EL (cell line): Measurements from ENCODE around the gene PARK7.

Experiments
- DNase-seq: peaks from one replicate; pipeline ENCODE4 v3.0.0-alpha.2; 2016

PARK7 gene

DNA sequence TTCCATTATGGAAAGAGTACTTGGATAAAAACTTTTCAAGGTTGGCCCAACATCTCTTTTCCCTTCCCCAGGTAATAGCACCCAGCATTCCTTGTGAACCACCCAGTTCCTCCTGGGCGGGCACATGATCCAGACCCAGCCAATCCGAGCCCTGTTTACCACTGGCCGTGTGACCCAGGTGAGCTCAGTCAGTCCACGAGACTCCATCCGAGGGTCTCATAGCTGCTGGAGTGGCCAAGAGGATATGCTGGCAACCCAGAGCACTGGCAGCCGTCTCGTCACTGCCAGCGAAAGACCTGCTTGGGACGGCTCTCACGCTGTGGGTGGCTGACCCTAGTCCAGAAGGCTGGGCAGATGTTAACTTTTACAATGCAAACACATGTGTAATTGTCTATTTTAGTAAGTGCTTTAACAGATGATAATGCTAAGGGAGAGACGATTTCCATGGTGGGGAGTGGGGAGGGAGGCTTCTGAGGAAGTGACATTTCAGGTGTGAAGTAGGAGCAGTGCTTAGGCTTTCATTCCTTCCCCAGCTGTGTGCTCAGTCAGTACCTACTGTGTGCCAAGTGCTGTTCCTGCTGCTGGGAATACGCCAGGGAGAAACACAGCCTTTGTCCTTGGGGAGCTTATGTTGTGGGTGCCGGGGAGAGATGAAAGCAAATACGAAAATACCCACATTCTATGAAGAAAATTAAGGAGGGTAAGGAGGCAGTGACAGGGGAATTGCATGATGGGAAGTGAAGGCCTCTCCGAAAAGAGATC, 24.5 kb downstream of the PARK7 start:
- DNase-seq = no peak

DNA sequence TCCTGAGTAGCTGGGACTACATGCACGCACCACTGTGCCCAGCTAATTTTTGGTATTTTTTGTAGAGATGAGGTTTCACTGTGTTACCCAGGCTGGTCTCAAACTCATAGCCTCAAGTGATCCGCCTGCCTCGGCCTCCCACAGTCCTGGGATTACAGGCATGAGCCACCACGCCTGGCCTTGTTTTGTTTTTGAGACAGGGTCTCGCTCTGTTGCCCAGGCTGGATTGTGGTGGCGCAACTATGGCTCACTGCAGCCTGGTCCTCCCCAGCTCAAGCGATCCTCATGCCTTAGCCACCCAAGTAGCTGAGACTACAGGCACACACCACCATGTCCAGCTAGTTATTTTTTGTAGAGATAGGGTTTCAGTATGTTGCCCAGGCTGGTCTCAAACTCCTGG, 26.0 kb downstream of the PARK7 start:
- DNase-seq = no peak

DNA sequence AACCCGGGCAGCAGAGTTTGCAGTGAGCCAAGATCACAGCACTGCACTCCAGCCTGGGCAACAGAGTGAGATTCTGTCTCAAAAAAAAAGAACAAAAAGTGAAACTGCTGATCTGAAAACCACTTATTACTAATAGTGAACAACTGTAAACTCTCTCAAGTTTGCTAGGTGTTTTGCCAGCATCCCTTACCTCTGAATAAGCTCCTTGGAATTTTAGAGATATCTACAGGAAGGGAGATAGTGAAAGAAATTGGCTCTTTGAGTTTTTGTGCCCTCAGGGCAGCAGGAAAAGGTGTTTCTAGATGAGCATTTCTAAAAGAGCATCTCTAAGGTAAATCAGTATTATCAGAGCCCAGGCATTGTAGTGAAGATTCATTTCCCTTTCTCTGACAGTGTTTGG, 27.1 kb downstream of the PARK7 start:
- DNase-seq = peak; percentile 46

DNA sequence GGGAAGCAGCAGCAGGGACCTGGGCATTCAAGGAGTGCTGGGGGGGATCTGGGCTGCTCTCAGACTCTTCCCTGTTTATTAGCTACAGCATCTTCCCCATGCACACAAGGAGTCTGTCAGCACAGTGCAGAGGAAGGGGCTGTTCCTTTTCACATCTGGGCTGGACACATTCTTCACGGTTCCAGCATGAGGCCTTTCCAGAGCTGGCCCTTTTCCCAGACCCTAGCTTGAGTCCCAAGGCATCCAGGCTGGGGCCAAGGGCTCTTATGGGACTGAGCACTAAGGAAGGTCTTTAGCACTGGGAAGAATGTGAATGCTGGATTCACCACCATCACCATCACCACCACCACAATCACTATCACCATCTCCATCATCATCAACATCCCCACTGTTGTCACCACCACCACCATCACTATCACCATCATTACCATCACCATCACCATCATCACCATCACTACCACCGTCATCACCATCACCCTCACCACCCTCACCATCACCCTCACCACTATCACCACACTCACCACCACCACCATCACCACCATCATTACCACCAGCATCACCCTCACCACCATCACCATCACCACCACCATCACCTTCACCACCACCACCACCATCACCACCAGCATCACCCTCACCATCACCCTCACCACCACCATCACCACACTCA, 28.4 kb downstream of the PARK7 start:
- peak; percentile 20 for DNase-seq

DNA sequence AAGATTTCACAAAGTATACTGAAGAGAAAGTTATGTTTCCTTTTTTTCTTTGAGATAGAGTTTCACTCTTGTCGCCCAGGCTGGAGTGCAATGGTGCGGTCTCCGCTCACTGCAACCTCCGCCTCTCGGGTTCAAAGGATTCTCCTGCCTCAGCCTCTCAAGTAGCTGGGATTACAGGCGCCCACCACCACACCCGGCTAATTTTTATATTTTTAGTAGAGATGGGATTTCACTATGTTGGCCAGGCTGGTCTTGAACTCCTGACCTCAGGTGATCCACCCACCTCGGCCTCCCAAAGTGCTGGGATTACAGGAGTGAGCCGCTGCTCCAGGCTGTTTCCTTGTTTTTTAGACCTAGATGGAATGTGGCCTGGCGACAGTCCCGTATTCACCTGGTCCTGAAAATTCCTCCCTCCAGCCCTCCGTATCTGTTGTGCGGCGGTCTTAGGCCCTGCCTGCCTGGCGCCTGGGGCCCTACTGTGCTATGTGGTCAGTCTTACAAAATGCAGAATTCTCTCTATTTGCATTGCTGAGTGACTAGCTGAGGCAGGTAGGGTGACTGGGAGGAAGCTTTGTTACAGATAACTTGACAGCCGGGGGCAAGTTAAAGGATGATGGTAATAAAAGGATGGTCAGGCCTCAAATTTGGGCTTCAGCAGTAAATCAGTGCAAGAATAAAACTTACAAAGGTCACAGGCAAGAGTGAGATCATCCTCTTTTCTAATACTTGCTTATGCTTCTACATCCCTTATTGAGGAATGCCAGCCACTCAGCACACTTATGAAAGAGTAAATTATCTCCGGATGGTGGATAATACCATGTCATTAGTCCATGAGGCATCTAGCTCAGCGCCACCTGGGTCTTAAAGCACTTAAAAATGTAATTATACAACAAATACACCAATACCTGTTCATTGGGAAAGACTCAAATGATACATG, 30.3 kb downstream of the PARK7 start:
- peak; percentile 29 for DNase-seq

DNA sequence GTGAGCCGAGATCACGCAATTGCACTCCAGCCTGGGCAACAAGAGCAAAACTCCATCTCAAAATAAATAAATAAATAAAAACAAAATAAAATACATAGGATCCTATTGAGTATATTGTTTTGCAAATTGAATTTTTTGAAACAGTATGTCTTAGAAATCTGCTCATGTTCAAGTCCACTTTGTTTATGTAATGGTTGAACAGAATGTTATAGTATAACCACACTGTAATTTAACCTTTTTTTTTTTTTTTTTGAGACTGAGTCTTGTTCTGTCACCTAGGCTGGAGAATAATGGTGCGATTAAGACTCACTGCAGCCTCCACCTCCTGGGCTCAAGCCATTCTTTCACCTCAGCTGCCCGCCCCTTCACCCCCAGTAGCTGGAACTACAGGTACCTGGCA, 31.4 kb downstream of the PARK7 start:
- no peak for DNase-seq

DNA sequence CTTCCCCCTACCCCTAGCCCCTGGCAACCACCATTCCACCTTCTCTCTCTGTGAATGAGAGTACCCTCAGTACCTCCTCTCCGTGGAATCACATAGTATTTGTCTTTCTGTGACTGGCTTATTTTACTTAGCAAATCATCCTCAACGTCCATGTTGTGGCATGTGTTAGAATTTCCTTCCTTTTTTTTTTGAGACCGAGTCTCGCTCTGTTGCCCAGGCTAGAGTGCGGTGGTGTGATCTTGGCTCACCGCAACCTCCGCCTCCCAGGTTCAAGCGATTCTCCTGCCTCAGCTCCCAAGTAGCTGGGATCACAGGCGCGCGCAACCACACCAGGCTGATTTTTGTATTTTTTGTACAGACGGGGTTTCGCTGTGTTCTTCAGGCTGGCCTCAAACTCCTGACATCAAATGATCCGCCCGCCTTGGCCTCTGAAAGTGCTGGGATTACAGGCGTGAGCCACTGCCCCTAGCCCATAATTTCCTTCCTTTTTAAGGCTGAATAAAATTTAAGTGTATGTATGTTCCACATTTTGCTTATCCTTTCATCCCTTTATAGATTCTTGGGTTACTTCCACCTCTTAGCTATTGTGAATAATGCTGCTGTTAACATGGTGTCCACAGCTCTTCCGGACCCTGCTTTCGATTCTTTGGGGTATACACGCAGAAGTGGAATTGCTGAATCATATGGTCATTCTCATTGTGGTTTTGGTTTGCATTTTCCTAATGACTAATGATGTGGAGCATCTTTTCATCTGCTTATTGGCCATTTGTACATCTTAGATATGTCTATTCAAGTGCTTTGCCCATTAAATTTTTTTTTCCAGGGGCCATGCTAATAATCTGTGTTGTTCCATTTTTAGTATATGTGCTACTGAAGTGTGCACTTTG, 32.3 kb downstream of the PARK7 start:
- DNase-seq = peak; percentile 93

DNA sequence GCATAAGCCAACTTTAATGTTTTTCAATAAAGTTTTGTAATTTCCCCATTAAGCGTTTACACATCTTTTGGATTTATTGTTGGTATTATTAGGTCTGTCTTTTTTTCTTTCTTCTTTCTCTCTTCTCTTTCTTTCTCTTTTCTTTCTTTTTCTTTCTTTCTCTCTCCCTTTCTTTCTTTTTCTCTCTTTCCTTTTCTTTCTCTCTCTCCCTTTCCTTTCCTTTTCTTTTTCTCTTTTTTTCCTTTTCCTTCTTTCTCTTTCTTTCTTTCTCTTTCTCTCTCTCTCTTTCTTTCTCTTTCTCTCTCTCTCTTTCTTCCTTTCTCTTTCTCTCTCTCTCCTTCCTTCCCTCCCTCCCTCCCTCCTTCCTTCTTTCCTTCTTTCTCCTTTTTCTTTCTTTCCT, 33.3 kb downstream of the PARK7 start:
- DNase-seq = no peak

DNA sequence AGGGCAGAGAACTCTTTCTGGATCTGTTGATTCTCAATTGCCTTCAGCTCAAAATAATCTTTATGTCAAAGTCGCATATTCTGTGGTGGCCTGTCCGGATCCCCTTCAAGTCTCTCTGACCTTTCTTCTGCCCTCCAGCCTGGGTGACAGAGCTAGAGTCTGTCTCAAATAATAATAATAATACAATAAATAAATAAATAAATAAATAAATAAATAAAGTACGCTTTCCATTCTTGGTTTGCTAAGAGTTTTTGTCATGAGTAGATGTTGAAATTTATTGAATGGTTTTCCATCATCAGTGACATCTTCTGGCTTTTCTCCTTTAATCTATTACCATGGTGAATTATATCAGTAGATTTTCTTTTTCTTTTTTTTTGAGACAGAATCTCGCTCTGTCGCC, 33.9 kb downstream of the PARK7 start:
- DNase-seq = no peak

DNA sequence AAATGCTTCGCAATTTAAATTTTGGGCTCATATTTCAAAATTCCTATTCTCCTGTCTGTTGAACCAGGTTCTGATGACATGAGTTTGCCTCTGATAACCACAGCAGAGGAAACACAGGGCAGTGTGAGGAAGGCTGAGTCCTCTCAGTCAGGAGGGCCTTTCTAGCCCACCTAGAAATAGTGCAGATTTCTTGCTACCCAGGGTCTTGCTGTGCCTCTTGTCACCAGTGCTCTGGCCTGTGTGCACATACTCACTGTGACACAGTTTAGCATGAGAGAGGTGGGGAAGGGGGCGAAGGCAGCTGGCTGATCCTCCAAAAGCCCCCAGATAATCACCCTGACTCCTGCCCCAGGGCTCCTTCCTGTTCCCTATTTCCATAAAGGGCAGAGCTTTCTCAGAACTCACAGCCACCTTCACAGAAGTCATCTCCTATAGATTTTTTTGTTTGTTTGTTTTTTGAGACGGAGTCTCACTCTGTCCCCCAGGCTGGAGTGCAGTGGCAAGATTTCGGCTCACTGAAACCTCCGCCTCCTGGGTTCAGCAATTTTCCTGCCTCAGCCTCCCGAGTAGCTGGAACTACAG, 40.9 kb downstream of the PARK7 start:
- DNase-seq = no peak

DNA sequence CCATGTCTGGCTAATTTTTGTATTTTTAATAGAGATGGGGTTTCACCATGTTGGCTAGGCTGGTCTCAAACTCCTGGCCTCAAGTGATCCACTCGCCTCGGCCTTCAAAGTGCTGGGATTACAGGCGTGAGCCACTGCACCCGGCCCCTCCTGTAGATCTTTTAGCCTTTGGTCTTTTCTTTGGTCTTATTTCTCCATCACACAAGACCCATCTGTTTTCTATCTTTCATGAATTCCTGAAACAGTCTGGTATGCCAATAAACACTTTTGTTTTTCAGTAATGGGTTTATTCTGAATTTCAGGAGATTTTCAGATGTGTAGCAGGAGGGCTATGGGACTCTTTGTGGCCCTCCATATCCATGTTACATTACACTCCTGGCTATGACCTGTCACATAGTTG, 41.4 kb downstream of the PARK7 start:
- DNase-seq = no peak

DNA sequence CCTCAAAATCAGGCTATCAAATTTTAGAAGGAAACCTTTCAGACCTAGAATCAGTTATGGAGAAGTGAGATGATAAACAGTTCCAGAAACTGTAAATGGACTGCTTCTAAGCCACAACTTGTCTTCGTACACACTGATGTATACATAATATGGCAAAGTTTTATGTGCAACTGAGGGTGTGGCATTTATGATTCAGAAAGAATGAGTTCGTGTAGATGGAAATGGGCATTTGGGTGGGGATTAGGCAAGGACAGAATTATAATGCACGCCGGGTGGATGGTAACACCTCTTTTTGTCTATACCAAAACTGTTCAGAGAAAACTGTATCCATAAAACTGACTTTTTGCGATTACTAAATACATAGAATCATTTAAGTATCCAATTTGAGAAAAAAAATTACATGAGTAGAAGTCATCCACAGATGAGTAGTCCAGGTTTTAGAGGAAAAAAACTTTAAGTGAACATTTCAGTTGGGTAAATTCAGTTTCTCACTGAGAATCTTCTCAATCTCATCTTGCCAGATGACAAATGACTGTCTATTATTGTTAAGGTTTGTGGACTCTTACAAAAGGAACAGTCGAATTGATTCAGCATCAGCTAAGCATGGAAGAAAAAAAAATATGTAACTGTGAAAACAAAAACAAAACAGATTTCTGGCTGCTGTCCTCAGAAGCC, 42.1 kb downstream of the PARK7 start:
- DNase-seq = no peak

DNA sequence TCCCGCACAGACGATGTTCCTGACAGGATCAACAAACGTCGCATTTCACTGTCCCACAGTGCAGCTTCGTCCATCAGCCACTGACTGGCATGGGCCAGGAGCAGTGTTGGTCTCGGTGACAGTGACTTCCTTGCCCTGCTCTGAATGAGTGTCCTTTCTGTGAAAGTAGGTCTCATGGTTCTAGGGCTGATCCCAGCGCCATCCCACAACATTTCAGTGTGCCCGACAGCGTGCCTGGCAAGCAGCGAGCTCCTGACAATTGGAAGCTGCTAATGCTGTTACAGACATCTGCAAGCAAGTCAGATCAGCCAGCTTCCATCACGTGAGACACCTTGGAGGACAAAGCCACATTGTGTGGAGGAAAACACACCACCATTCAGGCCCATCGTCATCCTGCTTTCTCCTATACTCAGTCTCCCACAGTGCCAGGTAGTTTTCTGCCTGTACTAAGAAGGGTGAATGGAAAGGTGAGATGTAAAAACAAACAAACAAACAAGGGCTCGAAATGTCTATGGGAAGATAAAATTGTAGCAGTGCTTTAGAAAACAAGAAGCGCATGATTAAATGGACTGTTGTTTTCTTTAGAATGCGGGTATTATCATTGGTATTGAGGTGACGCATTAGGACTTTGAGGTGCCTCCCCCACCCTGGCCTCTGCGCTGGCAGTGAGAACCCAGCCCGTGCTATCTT, 42.7 kb downstream of the PARK7 start:
- DNase-seq = no peak

DNA sequence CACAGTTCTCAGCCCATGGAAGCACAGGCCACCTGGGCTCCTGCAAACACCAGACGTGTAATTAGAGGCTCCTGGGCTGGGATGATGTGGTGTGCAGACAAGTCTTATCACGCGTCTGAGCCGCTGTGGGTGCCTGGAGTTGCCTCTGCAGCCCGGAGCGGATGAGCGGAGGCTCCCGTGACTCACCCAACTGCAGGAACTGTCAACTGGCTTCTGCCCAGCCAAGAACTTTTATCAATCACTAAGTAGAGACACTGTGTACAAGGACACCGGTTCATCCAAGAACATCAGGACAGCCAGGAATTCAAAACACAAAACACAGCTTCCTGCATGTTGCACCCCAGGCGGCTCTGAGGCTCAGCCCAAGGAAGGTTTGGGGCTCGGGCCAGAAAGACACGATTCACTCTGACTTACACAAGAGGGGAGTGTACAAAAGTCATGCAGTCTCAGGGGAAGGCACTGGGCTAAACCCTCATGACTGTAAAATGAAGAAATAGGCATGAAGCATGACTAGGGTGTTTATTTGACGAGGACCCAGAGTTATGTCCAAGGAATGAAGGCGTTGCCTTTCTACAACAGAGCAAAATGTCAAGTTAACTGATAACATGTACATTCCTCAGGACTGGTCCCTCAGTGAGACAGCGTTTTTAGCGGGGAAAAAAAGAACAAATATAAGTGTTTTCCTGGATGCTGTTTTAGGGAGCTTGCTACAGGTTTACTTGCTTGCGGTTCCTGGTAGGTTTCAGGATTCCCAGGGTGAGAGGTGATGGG, 43.5 kb downstream of the PARK7 start:
- DNase-seq = peak; percentile 92

DNA sequence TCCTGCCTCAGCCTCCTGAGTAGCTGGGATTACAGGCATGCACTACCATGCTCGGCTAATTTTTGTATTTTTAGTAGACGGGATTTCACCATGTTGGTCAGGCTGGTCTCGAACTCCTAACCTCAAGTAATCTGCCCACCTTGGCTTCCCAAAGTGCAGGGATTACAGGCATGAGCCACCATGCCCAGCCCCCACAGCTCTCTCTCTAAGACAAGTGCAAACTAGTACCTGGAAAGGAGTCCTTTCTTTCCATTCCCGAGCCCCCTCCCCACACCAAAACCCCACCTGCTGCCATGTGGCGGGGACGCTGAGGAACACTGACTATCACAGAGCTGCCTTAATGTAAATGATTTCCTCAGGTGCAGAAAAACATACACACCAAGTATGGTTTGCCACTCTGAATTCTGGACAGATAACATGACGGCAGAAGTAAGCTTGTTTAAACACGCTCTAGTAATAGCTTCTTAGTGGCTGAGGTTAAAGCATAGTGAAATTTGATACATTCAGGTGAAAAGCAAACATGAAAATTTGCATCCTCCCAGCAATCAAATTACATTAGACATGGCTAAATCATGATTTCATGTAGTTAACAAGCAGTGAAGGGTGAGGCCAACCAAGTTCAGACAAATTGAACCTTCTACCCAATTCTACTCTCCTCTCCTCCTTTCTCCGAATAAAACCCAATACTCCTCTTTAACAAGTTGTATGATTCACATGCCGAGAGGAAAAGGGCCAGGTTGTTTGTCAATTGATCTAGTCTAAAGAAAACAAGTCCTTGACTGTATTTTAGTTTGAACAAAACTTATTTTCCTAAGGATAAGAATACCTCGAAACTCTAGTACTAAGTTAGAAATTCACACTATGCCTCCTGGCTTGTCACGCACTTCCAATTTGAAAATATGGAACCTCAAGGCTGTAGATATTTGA, 44.8 kb downstream of the PARK7 start:
- no peak for DNase-seq

DNA sequence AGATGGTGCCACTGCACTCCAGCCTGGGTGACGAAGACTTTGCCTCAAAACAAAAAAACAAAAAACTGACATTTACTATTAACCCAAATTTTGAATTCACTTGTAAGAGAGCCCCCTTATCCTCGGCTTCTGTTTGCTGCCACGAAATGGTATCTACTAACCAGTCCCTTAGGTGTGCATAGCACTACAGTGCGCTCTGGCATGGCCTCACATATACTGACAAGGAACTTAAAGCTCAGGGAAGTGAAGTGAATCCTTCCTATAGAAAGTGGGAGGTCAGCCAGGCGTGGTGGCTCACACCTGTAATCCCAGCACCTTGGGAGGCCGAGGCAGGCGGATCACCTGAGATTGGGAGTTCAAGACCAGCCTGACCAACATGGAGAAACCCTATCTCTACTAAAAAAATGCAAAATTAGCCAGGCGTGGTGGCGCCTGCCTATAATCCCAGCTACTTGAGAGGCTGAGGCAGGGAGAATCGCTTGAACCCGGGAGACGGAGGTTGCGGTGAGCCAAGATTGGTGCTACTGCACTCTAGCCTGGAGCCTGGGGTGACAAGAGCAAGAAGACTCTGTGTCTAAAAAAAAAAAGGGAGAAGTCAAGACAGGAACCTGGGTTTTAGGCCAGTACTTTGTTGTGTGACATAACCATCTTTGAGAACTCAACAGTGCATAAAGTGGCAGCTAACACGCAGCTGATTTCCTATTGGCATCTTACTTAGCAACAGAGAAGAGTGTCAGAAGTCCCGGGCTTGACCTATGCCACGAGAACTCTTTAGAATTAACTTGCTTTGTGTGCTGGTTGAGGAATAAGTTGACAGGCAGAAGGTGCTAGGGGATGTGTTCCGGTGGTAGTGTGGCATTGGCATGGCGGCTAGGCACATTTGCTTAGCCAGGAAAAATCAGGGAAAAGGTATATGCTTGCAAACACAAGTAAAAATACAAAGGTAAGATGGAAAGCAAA, 47.8 kb downstream of the PARK7 start:
- DNase-seq = no peak

DNA sequence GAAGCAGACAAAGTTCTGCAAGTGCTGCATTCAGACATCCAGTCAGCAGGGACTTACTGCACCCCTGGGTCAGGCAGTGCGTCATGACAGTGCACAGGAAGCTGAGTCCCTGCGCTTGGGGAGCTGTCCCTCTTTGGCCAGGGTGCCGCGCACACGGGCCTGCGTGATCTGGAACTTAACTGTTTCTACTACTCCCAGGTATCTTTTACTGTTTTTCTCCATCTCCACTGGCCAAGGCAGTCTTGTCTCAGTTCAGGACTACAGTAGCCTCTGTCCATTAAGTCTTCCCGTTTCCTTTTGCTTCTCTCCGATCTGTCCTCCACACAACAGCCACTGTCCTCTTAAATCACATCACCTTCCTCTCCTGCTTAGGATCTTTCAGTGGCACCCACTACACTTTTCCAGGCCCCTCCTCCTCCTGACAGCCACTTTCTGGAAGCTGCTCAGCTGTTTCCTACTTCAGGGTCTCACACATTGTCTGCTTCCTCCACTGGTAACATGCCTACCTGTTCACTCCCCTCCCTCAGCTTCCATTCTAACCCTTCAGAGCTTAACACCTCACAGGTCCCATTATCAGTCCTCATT, 48.7 kb downstream of the PARK7 start:
- no peak for DNase-seq
